GM19239 (cell line): Measurements from ENCODE around the gene SLC38A7.
"Not testable (repeated sequence)": the region's sequence is repeated elsewhere in the genome, so short reads cannot be mapped to it uniquely, and the experiment has no call there.

Experiments
- DNase-seq: peaks from one replicate; pipeline ENCODE4 v3.0.0; 2011; ENCODE audit warnings: low spot score; ENCODE audit not compliant: insufficient read length
- FAIRE-seq: peaks from 2 replicates; lab custom pipeline; 2011; peaks lifted over from hg19 to GRCh38; lab: Jason Lieb, UNC

SLC38A7 gene

DNA sequence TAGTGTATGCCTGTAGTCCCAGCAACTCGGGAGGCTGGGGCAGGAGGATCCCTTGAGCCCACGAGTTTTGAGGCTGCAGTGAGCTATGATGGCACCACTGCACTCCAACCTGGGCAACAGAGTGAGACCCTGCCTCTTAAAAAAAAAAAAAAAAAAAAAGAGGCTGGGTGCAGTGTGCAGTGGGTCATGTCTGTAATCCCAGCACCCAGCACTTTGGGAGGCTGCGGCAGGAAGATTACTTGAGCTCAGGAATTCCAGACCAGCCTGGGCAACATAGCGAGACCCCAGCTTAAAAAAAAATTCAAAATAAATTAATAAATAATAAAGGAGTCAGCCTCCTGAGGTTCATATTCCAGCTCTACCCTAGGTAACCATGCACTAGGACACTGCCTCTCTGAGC is 45.3 kb downstream of the SLC38A7 start:
- no peak for FAIRE-seq

DNA sequence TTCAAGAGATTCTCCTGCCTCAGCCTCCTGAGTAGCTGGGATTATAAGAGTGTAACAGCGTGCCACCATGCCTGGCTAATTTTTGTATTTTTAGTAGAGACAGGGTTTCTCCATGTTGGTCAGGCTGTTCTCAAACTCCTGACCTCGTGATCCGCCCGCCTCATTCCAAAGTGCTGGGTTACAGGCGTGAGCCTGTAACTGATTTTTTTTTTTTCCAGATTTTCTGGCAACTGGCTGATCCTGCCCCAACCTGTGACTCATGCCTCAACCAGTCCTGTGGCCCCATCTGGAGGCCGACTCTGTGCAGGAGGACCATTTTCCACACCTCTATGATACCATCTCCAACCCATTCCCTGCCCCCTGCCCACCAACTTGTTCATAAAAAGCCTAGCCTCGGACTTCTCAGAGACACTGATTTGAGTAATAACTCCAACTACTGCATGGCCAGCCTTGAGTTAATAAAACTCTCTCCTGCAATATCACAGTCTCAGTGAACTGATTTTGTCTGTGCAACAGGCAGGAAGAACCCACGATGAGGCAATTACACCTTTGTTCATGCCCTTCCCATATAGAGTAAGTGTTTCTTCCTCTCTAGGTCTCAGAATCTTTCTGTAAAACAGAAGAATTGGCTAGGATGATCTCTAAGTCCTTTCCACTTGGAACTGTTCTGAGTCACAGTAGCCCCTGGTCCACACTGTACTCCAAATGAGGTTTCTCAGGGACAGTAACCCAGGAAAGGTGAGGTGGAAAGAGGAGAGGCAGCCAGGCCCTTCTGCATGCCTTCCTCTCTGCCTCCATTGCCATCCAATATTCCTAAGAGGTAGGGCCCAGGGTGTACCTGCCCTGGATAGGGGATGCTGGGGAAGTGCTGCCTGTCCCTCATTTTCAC is 46.2 kb downstream of the SLC38A7 start:
- no peak for DNase-seq

More for the DNA sequence above, 45.3 kb downstream of the SLC38A7 start:
- no peak for DNase-seq

DNA sequence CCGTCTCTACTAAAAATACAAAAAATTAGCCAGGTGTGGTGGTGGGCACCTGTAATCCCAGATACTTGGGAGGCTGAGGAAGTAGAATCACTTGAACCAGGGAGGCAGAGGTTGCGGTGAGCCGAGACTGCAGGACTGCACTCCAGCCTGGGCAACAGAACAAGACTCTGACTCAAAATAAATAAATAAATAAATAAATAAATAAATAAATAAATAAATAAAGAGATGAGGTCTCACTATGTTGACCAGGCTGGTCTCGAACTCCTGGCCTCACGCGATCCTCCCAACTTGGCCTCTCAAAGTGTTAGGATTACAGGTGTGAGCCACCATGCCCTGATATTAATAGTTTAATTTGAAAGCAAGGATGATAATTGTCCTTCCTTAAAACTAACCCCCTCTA is 47.5 kb downstream of the SLC38A7 start:
- not testable (repeated sequence) for FAIRE-seq, DNase-seq

More for the DNA sequence above, 46.2 kb downstream of the SLC38A7 start:
- FAIRE-seq, result no peak

DNA sequence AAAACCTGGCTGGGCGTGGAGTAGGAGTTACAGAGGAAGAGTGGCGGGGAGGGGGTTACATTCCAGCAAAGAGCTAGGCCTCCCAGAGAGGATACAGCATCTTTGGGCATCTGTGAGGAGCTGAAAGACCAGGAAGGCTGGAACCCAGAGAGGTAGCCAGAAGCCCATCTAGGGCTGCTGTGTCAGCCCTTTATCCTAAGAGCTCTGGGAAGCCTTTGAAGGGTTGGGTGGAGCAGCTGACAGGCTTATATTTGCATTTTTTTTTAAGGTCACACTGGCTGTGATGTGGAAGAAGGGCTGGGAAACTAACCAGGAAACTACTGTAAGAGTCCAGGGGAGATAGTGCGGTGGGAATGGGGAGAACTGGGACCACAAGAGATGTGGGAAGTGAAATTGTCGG is 48.1 kb downstream of the SLC38A7 start:
- FAIRE-seq (no peak), DNase-seq (no peak)

DNA sequence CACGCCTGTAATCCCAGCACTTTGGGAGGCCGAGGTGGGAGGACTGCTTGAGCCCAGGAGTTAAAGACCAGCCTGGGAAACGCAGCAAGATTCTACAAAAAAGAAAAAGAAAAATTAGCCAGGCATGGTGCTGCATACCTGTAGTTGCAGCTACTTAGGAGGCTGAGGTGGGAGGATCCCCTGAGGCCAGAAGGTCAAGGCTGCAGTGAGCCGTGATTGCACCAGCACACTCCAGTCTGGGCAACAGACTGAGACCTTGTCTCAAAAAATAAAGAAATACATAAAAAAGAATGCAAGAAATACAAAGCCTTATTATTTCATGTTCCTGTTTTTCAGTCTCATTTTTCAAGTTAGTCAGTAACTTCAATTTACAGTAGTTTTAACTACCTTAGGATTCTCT is 49.1 kb downstream of the SLC38A7 start:
- no peak for FAIRE-seq

DNA sequence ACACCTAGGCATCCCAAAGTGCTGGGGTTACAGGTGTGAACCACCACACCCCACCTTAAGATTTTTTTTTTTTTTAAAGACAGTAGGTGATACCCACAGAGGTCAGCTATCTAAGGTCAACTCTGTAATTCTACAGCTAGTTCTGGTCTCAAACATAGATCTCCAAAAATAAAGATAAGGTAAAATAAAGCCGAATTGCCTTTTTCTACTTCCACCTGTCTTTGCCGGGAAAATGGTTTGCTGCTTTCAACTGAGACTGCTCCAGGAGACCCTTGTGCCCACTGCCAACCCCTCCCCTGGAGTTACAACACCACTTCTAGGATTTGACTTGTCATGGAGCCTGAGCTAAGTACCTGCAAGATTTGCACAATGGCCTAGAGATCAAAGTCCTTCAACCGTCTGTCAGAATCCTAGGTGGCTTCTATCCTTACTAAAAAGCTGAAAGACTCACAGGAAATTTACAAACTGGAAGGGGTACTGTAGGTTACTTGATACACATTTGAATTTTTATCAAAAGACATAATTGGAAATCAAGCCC is 50.2 kb downstream of the SLC38A7 start:
- no peak for DNase-seq
- FAIRE-seq, result no peak

More for the DNA sequence above, 49.1 kb downstream of the SLC38A7 start:
- no peak for DNase-seq

DNA sequence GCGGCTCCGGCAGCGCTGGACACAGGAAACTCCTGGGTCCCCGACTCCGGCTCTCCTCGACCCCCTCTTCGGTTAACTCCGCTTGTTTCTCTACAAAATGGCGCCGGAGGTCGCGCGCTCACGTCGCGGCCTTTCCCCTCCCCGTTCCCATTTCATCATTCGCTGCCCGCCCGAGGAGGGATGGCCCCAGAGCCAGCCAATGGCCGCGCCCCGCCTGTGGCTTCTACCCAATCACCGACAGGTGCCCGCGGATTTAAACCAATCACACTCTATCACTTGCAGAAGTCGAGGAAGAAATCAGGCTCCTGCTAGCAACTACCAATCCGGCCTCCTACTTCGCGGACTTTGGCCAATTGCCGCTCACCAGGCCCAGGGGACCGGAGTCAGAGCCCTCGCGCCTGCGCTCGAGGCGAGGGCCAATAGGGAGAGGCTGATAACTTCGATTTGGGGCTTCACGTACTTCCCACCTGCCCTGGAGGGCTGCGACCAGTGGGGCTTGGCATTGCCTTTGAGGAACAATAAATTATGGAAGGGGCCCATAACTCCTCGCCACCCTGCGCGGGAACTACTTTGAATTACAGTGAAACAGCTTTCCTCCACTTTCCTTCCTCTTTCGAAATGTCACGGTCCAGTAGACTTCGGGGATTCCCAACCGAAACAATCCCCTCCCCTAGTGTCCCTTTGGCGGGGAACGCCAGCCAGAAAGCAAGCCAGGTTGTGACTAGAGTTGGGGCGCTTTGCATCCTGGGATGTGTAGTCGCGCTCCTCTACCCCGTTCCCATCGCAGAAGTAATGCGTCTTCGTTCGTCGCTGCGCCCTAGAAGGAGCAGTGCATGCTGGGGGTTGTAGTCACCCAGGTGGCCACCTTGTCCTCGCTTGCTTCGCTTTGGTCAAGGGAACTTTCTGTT is 54.6 kb downstream of the SLC38A7 start, which contains the start of gene CNOT1:
CNOT1 (minus strand) TSS at position 94 of the 908 bp plus-strand sequence. CDS start 30,489 bp downstream, outside the sequence.
- FAIRE-seq (peak; percentile 99), DNase-seq (peak; percentile 80)

DNA sequence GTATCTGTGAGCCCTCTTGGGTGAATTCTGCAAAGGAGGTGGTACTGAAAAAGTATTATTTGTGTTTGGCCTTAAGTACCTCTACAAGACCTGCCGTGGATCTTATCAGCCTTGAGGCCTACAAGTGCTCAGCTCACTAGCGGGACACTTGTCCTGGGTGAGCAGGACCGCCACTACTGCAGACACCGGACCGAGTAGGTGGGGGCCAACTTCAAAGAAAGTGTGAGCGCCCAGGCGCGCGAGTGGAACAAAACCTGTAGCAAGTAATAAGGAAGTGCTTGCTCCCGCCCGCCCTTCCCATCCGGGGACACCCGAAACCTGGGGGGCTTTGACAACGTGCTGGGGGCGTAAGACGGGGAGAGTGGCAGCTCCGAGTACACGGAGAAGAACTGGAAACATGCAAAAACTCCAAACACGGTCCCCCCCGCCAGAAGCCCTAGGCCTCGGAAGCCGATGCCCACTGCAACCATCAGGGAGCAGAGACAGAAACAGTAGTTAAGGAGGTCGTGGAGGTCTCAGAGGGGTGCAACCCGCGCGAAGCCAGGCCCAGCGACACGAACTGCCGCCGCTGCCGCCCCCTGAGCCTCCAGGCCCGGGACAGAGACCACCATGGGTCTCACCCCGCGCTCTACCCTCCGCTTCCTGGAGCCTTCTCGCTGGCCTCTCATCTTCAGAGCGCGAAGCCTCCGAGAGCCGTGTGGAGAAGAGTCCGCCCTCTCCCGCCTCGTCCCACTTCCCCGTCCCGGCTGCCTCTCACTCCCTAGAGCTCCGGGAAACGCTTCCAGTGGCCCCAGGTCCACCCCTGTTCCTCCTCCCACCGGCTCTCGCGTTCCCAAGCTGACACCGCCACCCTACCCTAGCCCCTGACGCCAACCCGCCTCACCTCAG is 55.5 kb downstream of the SLC38A7 start:
- FAIRE-seq, result peak; percentile 18
- DNase-seq, result no peak

DNA sequence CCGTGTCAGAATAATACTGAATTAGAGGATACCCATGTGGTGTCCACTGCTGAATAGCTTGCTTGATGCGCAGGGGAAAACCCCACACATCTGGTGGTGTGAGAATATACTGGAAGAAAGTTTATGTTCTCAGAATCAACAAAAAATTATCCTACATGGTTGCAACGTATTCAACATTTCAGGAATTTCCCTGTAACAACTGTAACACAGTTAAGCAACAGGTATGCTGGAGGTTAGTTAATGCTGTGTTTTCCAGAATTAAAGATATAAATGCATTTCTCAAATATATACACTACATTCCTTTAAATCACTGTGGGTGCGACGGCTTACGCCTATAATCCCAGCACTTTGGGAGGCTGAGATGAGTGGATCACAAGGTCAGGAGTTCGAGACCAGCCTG is 60.4 kb downstream of the SLC38A7 start:
- DNase-seq, result no peak
- no peak for FAIRE-seq

DNA sequence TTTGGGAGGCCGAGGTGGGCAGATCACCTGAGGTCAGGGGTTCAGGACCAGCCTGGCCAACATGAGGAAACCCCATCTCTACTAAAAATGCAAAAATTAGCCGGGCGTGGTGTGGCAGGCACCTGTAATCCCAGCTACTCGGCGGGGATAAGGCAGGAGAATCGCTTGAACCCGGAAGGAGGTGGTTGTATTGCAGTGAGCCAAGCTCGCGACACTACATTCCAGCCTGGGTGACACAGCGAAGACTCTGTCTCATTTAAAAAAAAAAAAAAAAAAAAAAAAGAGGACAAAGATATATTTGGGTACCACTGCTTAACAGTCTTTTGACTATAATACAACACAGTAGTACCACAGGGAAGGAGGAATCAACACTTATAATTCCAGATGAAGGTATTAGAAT is 64.2 kb downstream of the SLC38A7 start:
- FAIRE-seq (no peak), DNase-seq (no peak)

DNA sequence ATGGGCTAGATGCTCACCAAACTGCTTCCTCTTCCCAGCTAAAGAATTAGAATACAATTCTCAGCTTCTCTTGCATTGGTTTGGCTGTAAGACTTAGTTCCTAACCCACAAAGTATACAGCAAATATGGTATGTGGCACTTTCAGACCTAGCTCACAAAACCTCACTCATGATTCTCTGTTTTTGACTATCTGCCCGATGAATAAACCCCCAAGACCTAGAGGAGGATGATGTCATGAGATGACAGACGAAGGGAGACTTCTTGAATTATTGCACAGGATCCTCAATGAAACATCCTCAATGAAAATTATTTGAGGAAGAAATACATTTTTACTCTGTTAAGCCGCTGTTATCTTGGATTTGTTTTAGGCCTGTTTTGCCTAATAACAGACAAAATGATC is 69.3 kb downstream of the SLC38A7 start:
- no peak for DNase-seq
- no peak for FAIRE-seq
